ENCODE measurements around the gene WDR35. TPM values are rescaled to one million over a fixed set of nuclear protein-coding genes. Genes with fewer than 3 reads are reported as not detected.

The WDR35 gene
- total and polyA plus RNA-seq, 10 of the 15 experiments (the other 5 are each of a cell fraction or from before 2014, with no cell fraction given): 3.0 to 9.3 (median 6.3) TPM

DNA sequence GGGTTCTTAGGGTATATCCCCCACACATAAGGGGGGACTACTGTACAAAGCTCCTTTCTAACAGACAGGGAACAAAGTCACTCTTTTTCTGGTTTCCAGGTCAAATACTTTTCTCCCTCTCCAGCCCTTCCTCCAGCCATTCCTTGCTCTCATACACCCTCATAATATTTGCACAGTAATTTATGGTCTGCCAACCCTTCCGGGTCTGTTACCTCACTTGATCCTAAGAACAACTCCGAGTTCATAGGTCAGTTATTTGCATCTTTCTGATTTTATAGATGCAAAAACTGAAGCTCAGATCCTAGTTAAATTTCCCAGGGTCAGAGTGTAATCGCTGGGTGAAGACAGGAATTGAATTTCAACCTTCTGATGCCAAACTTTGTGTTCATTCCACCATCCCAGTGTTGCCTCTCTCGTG, 37.4 kb upstream of the WDR35 start (continued):
- TF ChIP-seq, protein P1, sequence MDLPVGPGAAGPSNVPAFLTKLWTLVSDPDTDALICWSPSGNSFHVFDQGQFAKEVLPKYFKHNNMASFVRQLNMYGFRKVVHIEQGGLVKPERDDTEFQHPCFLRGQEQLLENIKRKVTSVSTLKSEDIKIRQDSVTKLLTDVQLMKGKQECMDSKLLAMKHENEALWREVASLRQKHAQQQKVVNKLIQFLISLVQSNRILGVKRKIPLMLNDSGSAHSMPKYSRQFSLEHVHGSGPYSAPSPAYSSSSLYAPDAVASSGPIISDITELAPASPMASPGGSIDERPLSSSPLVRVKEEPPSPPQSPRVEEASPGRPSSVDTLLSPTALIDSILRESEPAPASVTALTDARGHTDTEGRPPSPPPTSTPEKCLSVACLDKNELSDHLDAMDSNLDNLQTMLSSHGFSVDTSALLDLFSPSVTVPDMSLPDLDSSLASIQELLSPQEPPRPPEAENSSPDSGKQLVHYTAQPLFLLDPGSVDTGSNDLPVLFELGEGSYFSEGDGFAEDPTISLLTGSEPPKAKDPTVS (IDR thresholded peaks at IDR 0.05; ENCODE audit: low read depth, low read length): no peak
- no peak for TF ChIP-seq FOS (IDR thresholded peaks at IDR 0.05; ENCODE audit: borderline replicate concordance, extremely low read depth, insufficient read length)
- TF ChIP-seq TAF1 (IDR thresholded peaks at IDR 0.05; ENCODE audit: borderline replicate concordance, low read depth, low read length): no peak
- TF ChIP-seq CBX3 (IDR thresholded peaks at IDR 0.05; ENCODE audit: borderline replicate concordance, low read depth): no peak

- H3K79me2 ChIP-seq (ENCODE audit: control insufficient read depth, insufficient read depth, low read length): no peaks in the 10 kb centered on the region
- no peaks in the 10 kb centered on the region for H3K4me1 ChIP-seq (ENCODE audit: control insufficient read depth, insufficient read depth, low read length)
- DNase-seq (ENCODE audit: low read depth, low spot score) (no peak), ATAC-seq (no peak), FAIRE-seq (no peak)
- no peaks in the 10 kb centered on the region for H4K20me1 ChIP-seq (ENCODE audit: control insufficient read depth, insufficient read depth)
- no TSS peak for BruUV-seq (replicated peaks)
- ChIA-PET CTCF (no interaction called here), POLR2A (no interaction called here), SMC1A (ENCODE audit: uncharacterized antibody, unreplicated experiment) (no interaction called here), RAD21 (ENCODE audit: unreplicated experiment) (no interaction called here)
- no peak overlapping the region for H3K9ac ChIP-seq (ENCODE audit: control insufficient read depth, insufficient read depth, low read length)
- no peaks in the 10 kb centered on the region for H3K27me3 ChIP-seq (replicated peaks in 1 of 2; ENCODE audit: control insufficient read depth in 2 of 2, insufficient read depth in 2 of 2, low read length in 1 of 2)
- in situ Hi-C loops (cut with MboI) (no loop called here), intact Hi-C loops (cut with micrococcal nuclease; ENCODE audit: unreplicated experiment) (no loop called here)
- no peak overlapping the region for H3K27ac ChIP-seq (ENCODE audit: control insufficient read depth, insufficient read depth)
- no peak overlapping the region for H3K4me2 ChIP-seq (ENCODE audit: control insufficient read depth, insufficient read depth)
- no peaks in the 10 kb centered on the region; the same call in 1 of the 3 replicates for H3K9me3 ChIP-seq (replicated peaks; ENCODE audit: control insufficient read depth, insufficient read depth, low read length)
- 62% methylated on average over 3 of the region's 3 CpGs for WGBS (ENCODE audit: insufficient coverage, insufficient replicate concordance, low lambda C conversion rate, missing lambda C conversion rate)
- H3K36me3 ChIP-seq (ENCODE audit: control insufficient read depth in 2 of 2, insufficient read depth in 2 of 2, low read length in 1 of 2): no peaks in the 10 kb centered on the region; a peak in 1 of 4 replicates
- H2AFZ ChIP-seq (ENCODE audit: control insufficient read depth, low read depth, low read length): no peak overlapping the region
- no peak overlapping the region for H3K4me3 ChIP-seq
- TF ChIP-seq SREBF1 (IDR thresholded peaks at IDR 0.05; ENCODE audit: low read length) (no peak), EED (IDR thresholded peaks at IDR 0.05; ENCODE audit: low read depth) (no peak), ZBTB4 (CRISPR knock-in tag; IDR thresholded peaks at IDR 0.05) (no peak), CTCF (IDR thresholded peaks at IDR 0.05 in 2 of 3, conservative IDR thresholded peaks at IDR 0.05 in 1 of 3; ENCODE audit: control insufficient read depth in 2 of 3, extremely low read depth in 1 of 3, insufficient read depth in 1 of 3, low read depth in 3 of 3, low read length in 3 of 3) (no peak), REST (IDR thresholded peaks at IDR 0.05; ENCODE audit: low read depth, low read length) (no peak)
Measured at GRCh38 chr2:20025065-20025786, 35.3 kb upstream of the WDR35 start.

Data from GM12878 (cell line).